ENCODE measurements around the gene MYO15A. TPM values are rescaled to one million over a fixed set of nuclear protein-coding genes. Genes with fewer than 3 reads are reported as not detected.
A peak's percentile ranks its signal among the peaks of the same experiment; 100 is the strongest.

The MYO15A gene
- total RNA-seq, 1 experiment from 2014 or later, result 2.8 TPM

GRCh38 chr17:18181358-18181757, 72.8 kb downstream of the MYO15A start:
- H3K36me3 ChIP-seq (ENCODE audit: control insufficient read depth in 1 of 2, insufficient read depth in 2 of 2, low read length in 2 of 2), result peaks cover 0 to 4% of the 10 kb centered on the region in 2 experiments; a peak in 1 of 4 replicates
- peaks cover 23% of the 10 kb centered on the region for H3K79me2 ChIP-seq (ENCODE audit: insufficient read depth, low read length)
- no peak overlapping the region for H3K4me3 ChIP-seq (replicated peaks in 1 of 2; ENCODE audit: low read depth in 1 of 2, low read length in 2 of 2)
- ChIA-PET RAD21 (ENCODE audit: low non-redundant PET in 1 of 2, low total read pairs in 2 of 2, uncharacterized antibody in 2 of 2, unreplicated experiment in 2 of 2) (no interaction called here), CTCF (interaction anchor here (2.1 kb wide), 1 partner anchor 23 kb away, joined by 6 read pairs; no protein-coding TSS in a partner anchor), POLR2A (no interaction called here)
- no peak overlapping the region for H3K9ac ChIP-seq (ENCODE audit: low read length)
- DNase-seq (ENCODE audit: low read depth, low spot score), result no peak
- H2AFZ ChIP-seq (ENCODE audit: low read depth, low read length, poor library complexity, severe bottlenecking), result no peak overlapping the region
- no peaks in the 10 kb centered on the region for H3K9me3 ChIP-seq (ENCODE audit: control insufficient read depth in 1 of 2, insufficient read depth in 1 of 2, low read depth in 1 of 2, low read length in 2 of 2)
- H3K27ac ChIP-seq (ENCODE audit: low read depth, low read length), result peak overlapping the region; percentile 99; the same call in 1 of the 2 replicates
- H3K4me1 ChIP-seq (ENCODE audit: control insufficient read depth in 1 of 2, insufficient read depth in 2 of 2, low read length in 2 of 2), result peaks cover 18 to 37% of the 10 kb centered on the region in 2 experiments
- H3K27me3 ChIP-seq (ENCODE audit: insufficient read depth, low read length), result no peaks in the 10 kb centered on the region
- no peaks in the 10 kb centered on the region for H4K20me1 ChIP-seq (ENCODE audit: insufficient read depth)
- intact Hi-C loops (cut with micrococcal nuclease), result no loop called here
- H3K4me2 ChIP-seq (ENCODE audit: low read length), result peak overlapping the region; percentile 94; the same call in 1 of the 2 replicates
- ATAC-seq, result no peak
- BruUV-seq (replicated peaks), result no TSS peak
- no peaks in the 10 kb centered on the region for H3K9me2 ChIP-seq (ENCODE audit: insufficient read depth)
- TF ChIP-seq SP1 (IDR thresholded peaks at IDR 0.05; ENCODE audit: low read depth) (no peak), JUND (IDR thresholded peaks at IDR 0.05) (no peak), YY1 (IDR thresholded peaks at IDR 0.05; ENCODE audit: extremely low read depth, insufficient replicate concordance, low read depth, low read length) (no peak), ELF1 (IDR thresholded peaks at IDR 0.05; ENCODE audit: borderline replicate concordance, low read depth) (no peak), CTCF (IDR thresholded peaks at IDR 0.05 in 2 of 3, conservative IDR thresholded peaks at IDR 0.05 in 1 of 3; ENCODE audit: borderline replicate concordance in 1 of 3, insufficient read depth in 1 of 3, low read depth in 2 of 3, low read length in 2 of 3) (no peak), EZH2phosphoT487 (IDR thresholded peaks at IDR 0.05; ENCODE audit: borderline replicate concordance) (no peak), EGR1 (IDR thresholded peaks at IDR 0.05; ENCODE audit: low read depth) (no peak), CBX3 (IDR thresholded peaks at IDR 0.05; ENCODE audit: low read depth) (no peak), ZNF274 (IDR thresholded peaks at IDR 0.05; ENCODE audit: low read depth, low read length) (no peak), ATF3 (IDR thresholded peaks at IDR 0.05) (no peak), SRF (IDR thresholded peaks at IDR 0.05; ENCODE audit: low read depth) (no peak), EZH2 (IDR thresholded peaks at IDR 0.05) (no peak), ZFX (IDR thresholded peaks at IDR 0.05) (no peak), POLR2AphosphoS5 (IDR thresholded peaks at IDR 0.05; ENCODE audit: low read depth, low read length) (no peak), POLR2A (IDR thresholded peaks at IDR 0.05; ENCODE audit: borderline replicate concordance, extremely low read depth, insufficient read depth, insufficient read length) (no peak), CEBPB (IDR thresholded peaks at IDR 0.05; ENCODE audit: low read depth) (no peak), SIN3A (IDR thresholded peaks at IDR 0.05; ENCODE audit: low read depth) (no peak), FOSL1 (IDR thresholded peaks at IDR 0.05; ENCODE audit: low read depth) (no peak)
- TF ChIP-seq, protein P1, sequence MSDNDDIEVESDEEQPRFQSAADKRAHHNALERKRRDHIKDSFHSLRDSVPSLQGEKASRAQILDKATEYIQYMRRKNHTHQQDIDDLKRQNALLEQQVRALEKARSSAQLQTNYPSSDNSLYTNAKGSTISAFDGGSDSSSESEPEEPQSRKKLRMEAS (IDR thresholded peaks at IDR 0.05), result no peak
- TF ChIP-seq, protein P2, sequence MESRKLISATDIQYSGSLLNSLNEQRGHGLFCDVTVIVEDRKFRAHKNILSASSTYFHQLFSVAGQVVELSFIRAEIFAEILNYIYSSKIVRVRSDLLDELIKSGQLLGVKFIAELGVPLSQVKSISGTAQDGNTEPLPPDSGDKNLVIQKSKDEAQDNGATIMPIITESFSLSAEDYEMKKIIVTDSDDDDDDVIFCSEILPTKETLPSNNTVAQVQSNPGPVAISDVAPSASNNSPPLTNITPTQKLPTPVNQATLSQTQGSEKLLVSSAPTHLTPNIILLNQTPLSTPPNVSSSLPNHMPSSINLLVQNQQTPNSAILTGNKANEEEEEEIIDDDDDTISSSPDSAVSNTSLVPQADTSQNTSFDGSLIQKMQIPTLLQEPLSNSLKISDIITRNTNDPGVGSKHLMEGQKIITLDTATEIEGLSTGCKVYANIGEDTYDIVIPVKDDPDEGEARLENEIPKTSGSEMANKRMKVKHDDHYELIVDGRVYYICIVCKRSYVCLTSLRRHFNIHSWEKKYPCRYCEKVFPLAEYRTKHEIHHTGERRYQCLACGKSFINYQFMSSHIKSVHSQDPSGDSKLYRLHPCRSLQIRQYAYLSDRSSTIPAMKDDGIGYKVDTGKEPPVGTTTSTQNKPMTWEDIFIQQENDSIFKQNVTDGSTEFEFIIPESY (IDR thresholded peaks at IDR 0.05; ENCODE audit: extremely low read depth, insufficient replicate concordance, low read length), result no peak

All from HCT116 (cell line).